ENCODE data around the gene NABP2. TPM values are rescaled to one million over a fixed set of nuclear protein-coding genes. Genes with fewer than 3 reads are reported as not detected.
A peak's percentile ranks its signal among the peaks of the same experiment; 100 is the strongest.
"Not testable (repeated sequence)": the region's sequence is repeated elsewhere in the genome, so short reads cannot be mapped to it uniquely, and the experiment has no call there.

The NABP2 gene
- total RNA-seq, result 21.0 TPM

- DNase-seq (ENCODE audit: low read depth in 2 of 3, low spot score in 2 of 3), result peak; percentile 72 to 97 (median 96)
These were observed at the start of gene NABP2 for GRCh38 chr12:56224102-56224701. TSS of gene NABP2 (plus strand) at chr12:56224342. CDS start at chr12:56224857, 515 bp downstream.

DNA sequence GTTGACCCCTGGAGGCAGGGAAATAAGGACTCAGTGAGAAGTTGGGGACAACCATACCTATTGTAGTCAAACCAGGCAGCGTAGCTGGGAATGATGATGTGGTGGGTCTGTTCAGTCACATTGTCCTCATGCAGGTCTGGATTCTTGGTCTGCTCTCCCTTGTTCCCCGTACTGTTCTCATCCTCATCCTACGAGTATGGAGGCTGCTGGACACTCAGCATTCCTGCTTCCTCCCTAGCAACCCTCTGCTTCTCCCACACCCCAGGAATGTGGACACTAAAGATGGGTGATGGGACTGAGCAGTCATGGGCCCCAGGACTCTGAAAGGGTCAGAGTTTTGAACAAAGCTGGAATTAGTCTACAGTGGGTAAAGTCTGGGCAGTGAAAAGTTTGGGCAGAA, 45.8 kb upstream of the NABP2 start:
- DNase-seq (ENCODE audit: low read depth in 2 of 3, low spot score in 2 of 3), result no peak

GRCh38 chr12:56186957-56187356, 37.2 kb upstream of the NABP2 start:
- no peak for DNase-seq (ENCODE audit: low read depth in 2 of 3, low spot score in 2 of 3)

GRCh38 chr12:56188131-56188777, 35.9 kb upstream of the NABP2 start:
- no peak for DNase-seq (ENCODE audit: low read depth in 2 of 3, low spot score in 2 of 3)

DNA sequence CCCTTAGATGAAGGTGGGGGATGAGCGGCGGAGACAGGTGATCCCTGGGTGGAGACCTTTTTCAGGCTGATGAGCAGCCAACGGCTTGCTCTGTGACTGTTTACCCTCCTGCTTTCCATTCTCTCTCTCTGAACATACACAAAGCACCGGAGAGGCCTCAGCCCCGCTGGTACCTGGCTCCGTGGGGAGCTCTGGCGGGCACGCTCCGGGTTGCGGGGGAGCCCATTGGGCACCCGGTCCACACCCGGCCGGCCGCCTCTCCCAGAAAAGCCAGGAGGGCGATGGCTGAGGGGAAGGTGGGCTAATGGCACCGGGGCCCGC, 35.4 kb upstream of the NABP2 start:
- DNase-seq (ENCODE audit: low read depth in 2 of 3, low spot score in 2 of 3), result no peak

GRCh38 chr12:56189099-56189917, 34.8 kb upstream of the NABP2 start, which contains the start of gene SMARCC2:
TSS of gene SMARCC2 (minus strand) at chr12:56189483. CDS start at chr12:56189461, 22 bp downstream.
- DNase-seq (ENCODE audit: low read depth in 2 of 3, low spot score in 2 of 3), result peak; percentile 77 to 90 (median 86)

DNA sequence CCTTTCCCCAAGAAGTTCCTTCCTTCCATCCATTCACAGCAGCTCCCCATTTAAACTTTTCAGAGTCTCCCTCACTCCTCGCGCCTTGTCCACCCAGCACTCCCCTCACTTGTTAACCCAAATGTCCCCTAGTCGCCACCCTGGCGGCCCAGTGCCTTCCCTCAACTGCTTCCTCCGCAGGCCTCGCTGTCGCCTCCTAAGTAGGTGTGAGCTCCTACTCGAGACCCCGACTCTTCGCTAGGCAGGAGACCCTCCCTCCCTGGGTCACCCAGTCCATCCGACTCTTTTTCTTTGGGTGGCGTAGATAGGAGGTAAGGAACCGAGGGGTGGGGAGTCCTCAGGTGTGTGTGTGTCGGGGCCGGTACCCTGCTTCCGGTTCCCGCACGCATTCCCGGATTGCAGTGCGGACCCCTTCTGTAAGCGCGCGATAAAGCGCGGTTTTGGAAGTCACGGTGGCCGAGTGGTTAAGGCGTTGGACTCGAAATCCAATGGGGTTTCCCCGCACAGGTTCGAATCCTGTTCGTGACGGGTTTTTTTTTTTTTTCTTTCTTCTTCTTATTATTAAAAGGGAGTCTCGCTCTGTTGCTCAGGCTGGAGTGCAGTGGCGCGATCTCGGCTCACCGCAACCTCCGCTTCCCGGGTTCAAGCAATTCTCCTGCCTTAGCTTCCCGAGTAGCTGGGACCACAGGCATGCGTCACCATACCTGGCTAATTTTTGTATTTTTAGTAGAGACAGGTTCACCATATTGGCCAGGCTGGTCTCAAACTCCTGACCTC, 34.0 kb upstream of the NABP2 start:
- peak; percentile 55 to 91 (median 82) for DNase-seq (ENCODE audit: low read depth in 2 of 3, low spot score in 2 of 3)

DNA sequence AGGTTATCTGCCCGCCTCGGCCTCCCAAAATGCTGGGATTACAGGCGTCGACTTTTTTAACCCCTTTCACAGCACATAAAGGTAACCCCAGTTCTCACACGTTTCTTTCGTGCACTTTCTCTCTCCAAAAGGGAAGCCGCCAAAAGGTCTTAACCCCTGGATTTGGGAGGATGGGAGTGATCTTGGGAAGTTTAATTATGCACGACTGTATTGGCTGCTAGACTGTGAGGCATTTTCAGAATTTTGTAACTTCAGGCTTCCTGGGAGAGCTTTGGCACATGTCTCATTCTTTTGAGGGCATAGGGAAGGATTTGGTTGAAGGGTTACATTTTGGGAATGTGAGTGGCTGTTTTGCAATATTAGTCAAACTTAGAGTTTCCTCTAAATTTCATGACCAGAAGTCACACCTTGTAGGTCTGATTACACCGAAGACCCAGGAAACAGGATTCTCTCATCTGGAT, 33.4 kb upstream of the NABP2 start:
- DNase-seq (ENCODE audit: low read depth in 2 of 3, low spot score in 2 of 3), result no peak

- no peak for DNase-seq (ENCODE audit: low read depth in 2 of 3, low spot score in 2 of 3)
These were observed 31.6 kb upstream of the NABP2 start for GRCh38 chr12:56192582-56192981.

DNA sequence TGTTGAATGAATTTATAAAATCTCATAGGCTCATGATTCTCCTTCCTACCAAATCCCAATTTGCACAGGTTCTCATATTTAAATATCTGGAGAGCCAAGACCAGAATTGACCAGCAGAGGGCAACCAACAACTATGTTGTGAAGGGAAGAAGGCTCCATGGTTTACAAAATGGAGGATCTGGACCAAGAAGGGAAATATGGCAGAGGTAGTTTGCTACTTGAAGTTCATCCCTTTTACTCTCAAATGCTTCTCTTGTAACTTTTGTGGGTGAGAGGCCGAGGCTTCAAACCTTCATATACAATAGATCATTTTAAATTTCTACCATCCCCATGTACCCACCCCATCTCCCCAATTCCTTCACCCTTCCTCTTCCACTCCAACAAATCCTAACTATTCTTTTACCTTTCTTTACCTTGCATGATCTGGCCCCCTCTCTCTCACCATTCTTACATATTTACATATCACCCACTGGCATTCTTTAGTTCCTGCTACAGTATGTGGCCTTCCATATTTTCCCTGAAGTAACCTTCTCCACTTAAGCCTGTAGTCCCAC, 31.0 kb upstream of the NABP2 start:
- peak; percentile 50 to 93 (median 82) for DNase-seq (ENCODE audit: low read depth in 2 of 3, low spot score in 2 of 3)

DNA sequence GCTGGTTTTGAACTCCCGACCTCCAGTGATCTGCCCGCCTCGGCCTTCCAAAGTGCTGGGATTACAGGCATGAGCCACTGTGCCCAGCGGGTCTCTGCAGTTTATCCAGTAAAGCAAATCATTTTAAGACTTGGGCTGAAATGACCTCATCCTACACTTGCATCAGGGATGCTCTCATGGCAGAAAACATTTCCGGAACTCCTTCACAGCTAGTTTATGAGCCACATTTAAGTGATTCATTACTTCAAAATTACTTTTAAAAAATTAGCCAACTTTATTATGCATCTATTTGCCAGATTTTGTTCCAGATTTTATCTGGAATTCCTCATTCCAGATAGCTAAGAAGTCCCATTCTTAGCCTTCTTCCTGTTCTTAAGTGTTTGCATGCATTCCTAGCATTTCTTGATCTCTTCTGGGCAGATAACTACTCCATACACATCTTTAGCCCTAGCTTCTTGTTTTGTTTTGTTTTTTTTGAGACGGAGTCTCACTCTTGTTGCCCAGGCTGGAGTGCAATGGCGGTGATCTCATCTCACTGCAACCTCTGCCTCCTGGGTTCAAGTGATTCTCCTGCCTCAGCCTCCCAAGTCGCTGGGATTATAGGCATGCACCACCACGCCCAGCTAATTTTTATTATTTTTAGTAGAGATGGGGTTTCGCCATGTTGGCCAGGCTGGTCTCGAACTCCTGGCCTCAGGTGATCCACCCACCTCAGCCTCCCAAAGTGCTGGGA, 27.2 kb upstream of the NABP2 start:
- DNase-seq (ENCODE audit: low read depth in 2 of 3, low spot score in 2 of 3), result not testable (repeated sequence)

DNA sequence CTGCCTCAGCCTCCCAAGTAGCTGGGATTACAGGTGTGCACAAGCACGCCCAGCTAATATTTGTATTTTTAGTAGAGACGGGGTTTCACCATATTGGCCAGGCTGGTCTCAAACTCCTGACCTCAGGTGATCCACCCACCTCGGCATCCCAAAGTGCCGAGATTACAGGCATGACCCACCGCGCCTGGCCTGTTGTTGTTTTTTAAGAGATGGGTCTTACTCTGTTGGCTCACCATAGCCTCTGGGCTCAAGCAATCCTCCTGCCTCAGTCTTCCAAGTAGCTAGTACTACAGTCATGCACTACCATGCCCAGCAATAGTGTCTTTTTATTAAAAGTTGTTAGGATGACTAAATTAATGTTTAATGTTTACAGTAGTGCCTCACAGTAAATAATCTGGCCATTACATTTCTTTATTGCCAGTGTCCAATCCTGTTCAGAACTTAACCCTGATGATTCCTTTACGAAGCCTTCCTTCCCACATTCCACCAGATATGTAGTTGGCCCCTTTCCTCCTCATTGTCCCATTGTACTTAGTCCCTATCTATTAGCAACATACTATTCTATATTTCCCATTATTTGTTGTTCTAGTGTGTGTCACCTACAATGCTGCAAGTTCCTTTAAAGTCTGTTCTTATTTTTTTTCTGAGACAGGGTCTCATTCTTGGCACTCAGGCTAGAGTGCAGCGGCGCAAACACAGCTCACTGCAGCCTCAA, 26.1 kb upstream of the NABP2 start:
- DNase-seq (ENCODE audit: low read depth in 2 of 3, low spot score in 2 of 3), result no peak

- DNase-seq (ENCODE audit: low read depth in 2 of 3, low spot score in 2 of 3), result no peak
These were observed 25.3 kb upstream of the NABP2 start for GRCh38 chr12:56198836-56199235.

DNA sequence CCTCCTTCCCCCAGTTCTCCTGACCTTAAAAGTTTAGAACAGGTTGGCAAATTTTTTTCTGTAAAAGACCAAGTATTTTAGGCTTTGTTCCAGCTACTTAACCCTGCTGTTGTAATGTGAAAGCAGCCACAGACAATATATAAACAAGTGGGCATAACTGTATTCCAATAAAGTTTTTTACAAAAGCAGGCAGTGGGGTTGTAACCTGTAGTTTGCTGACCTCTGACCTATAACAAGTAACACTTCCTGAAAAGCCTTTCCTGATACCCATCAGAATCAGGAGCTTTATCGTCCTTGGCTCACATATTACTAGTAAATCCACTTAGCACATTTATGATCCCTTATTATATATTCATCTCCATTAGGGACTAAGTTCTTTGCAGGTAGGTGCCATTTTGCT, 21.8 kb upstream of the NABP2 start:
- no peak for DNase-seq (ENCODE audit: low read depth in 2 of 3, low spot score in 2 of 3)

DNA sequence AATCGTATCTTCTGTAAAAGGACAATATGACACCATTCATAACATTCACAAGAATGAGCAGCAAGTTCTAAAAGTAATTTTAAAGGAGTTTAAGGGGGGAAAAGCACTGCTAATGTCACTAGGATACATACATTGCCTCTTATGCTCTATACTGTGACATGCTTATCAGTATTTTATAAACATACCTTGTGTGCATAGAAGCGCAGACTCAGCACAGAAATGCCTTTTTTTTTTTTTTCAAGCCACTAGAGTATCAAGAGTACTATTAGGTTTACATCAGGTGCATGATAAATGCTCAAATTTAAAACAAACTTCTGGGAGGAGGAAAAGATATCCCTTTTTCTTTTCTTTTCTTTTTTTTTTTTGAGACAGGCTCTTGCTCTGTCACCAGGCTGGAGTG, 21.3 kb upstream of the NABP2 start:
- no peak for DNase-seq (ENCODE audit: low read depth in 2 of 3, low spot score in 2 of 3)

DNA sequence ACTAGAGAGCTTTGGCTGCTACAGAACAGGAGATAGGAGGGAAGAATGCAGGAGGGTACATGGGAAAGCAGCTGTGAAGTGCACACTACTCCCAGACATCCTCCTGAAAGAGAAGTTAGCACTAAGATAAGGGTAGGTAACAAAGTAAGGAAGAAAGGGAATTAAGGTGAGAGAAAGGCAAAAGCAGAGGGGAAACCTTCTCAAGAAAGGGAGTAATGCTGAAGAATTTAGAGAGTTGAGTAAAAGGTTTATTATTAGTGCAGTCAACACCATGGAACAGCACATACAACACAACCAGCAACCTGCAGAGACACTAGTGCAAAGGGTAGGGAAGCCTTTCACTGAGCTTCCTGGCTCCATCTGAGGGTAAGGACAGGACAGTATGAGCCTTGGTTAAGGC, 19.9 kb upstream of the NABP2 start:
- no peak for DNase-seq (ENCODE audit: low read depth in 2 of 3, low spot score in 2 of 3)

- DNase-seq (ENCODE audit: low read depth in 2 of 3, low spot score in 2 of 3), result peak in 2 of 3 donors; percentile 75 to 85
These were observed 18.7 kb upstream of the NABP2 start for GRCh38 chr12:56205445-56205844.

DNA sequence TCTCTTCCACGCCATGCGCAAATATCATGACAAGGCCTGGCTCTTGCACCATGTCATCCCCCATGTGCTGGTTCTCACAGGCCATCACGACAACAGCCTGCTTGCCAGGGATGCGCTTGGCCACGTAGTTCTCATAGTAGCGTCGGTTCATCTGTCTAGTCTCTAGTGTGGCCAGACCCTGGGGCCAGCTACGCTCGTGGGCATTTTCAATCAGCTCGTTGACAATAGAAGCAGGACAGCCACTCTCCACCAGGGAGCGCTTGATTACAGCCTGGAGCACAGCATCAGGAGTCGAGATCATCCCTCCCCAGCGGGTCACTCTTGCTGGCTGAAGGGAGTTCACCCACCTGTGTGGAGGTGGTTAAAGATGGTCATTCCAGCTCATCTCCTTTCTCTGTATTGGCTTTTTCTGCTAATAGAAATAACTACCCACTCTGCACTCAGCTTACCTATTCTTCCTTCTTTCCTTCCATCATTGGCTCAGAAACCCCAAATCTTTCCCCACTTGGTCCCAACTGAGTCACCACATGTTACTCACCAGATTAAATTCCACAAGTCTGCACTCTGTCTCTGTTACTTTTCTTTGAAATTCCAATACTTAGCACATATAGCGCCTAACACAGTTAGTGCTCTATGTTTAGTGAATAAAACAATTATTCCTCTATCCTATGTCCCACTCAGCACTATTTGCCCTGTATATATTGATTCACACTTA, 17.5 kb upstream of the NABP2 start:
- peak in 2 of 3 donors; percentile 43 to 55 for DNase-seq (ENCODE audit: low read depth in 2 of 3, low spot score in 2 of 3)

DNA sequence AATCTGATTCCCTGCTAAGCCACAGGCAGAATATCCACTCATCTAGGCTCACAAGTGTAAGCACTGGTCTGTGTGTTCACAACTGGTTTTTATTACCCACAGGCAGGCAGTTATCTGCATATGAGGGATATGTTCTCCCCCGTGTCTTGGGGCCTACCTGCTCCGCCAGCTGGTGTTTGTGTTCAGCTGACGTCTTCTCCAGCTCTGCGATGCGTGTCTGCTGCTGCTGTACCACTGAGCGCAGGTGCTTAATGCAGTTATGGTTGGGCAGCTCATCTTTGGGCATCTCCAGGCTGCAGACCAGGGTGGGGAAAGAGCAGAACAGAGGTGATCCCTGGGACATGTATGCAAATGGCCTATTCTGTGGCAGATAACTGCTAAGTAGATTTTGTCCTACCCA, 16.1 kb upstream of the NABP2 start:
- no peak for DNase-seq (ENCODE audit: low read depth in 2 of 3, low spot score in 2 of 3)
